T-helper 1 cell (primary cell): ENCODE results near the gene ME1.
"Not testable (repeated sequence)": the region's sequence is repeated elsewhere in the genome, so short reads cannot be mapped to it uniquely, and the experiment has no call there.

Experiments
- DNase-seq, 5 donors: peaks; one replicate each; pipeline ENCODE4 v3.0.0-alpha.2; 2012 to 2020

Gene ME1

GRCh38 chr6:83352424-83353061 lies 78.3 kb downstream of the ME1 start:
- DNase-seq: no peak

GRCh38 chr6:83343121-83343520 lies 87.7 kb downstream of the ME1 start:
- no peak for DNase-seq

- DNase-seq: no peak
Measured at GRCh38 chr6:83341765-83342164, 89.1 kb downstream of the ME1 start.

GRCh38 chr6:83333916-83334315 lies 96.9 kb downstream of the ME1 start:
- DNase-seq: not testable (repeated sequence)

- no peak for DNase-seq
Measured at GRCh38 chr6:83333500-83333899, 97.4 kb downstream of the ME1 start.

GRCh38 chr6:83314693-83315092 lies 116.2 kb downstream of the ME1 start:
- DNase-seq: no peak

- DNase-seq: no peak
Measured at GRCh38 chr6:83313882-83314281, 117.0 kb downstream of the ME1 start.

- no peak for DNase-seq
Measured at GRCh38 chr6:83311231-83311630, 119.6 kb downstream of the ME1 start.

- DNase-seq: no peak
Measured at GRCh38 chr6:83310046-83310445, 120.8 kb downstream of the ME1 start.

GRCh38 chr6:83309344-83309743 lies 121.5 kb downstream of the ME1 start:
- DNase-seq: no peak

- DNase-seq: no peak
Measured at GRCh38 chr6:83308833-83309232, 122.0 kb downstream of the ME1 start.

- no peak for DNase-seq
Measured at GRCh38 chr6:83307849-83308248, 123.0 kb downstream of the ME1 start.

GRCh38 chr6:83303426-83303825 lies 127.4 kb downstream of the ME1 start:
- DNase-seq: no peak

- no peak for DNase-seq
Measured at GRCh38 chr6:83294676-83295075, 136.2 kb downstream of the ME1 start.

- DNase-seq: peak in 1 of 5 donors; percentile 7
Measured at GRCh38 chr6:83292900-83293843, 137.7 kb downstream of the ME1 start.

- DNase-seq: not testable (repeated sequence)
Measured at GRCh38 chr6:83287298-83287697, 143.6 kb downstream of the ME1 start.

GRCh38 chr6:83285917-83286316 lies 144.9 kb downstream of the ME1 start:
- no peak for DNase-seq

- no peak for DNase-seq
Measured at GRCh38 chr6:83273596-83273995, 157.3 kb downstream of the ME1 start.

GRCh38 chr6:83270971-83271719 lies 159.7 kb downstream of the ME1 start:
- DNase-seq: no peak

- no peak for DNase-seq
Measured at GRCh38 chr6:83265384-83265783, 165.5 kb downstream of the ME1 start.

GRCh38 chr6:83260577-83260976 lies 170.3 kb downstream of the ME1 start:
- DNase-seq: no peak

GRCh38 chr6:83258517-83258916 lies 172.3 kb downstream of the ME1 start:
- DNase-seq: no peak

- no peak for DNase-seq
Measured at GRCh38 chr6:83257791-83258190, 173.1 kb downstream of the ME1 start.
